ENCODE data around the gene GATAD2A. TPM values are rescaled to one million over a fixed set of nuclear protein-coding genes. Genes with fewer than 3 reads are reported as not detected.
A peak's percentile ranks its signal among the peaks of the same experiment; 100 is the strongest.

GATAD2A gene
- total and polyA plus RNA-seq, 2 of the 8 experiments (the other 6 are each of a cell fraction or from before 2014, with no cell fraction given): 38.4 to 205 TPM

GRCh38 chr19:19417628-19418245 is 12.3 kb downstream of the GATAD2A start:
- Histone ChIP-seq H2BK5ac (ENCODE audit: low read depth, low read length) (0 out of 2 replicates have a peak overlapping the region, but pooled peaks have one; percentile 8), H3K9ac (replicated peaks in 1 of 4; ENCODE audit: extremely low read depth in 1 of 4, low read depth in 3 of 4, low read length in 3 of 4) (no peak overlapping the region), H2AFZ (ENCODE audit: low read length) (no peak overlapping the region), H3K79me2 (ENCODE audit: control insufficient read depth in 1 of 2, insufficient read depth in 2 of 2, low read length in 2 of 2) (peaks cover 66 to 99% of the 10 kb centered on the region in 2 experiments), H3K27ac (ENCODE audit: low read depth, low read length) (no peak overlapping the region), H3K9me3 (ENCODE audit: insufficient read depth in 2 of 2, low read depth in 1 of 2, low read length in 1 of 2) (no peaks in the 10 kb centered on the region), H4K8ac (ENCODE audit: extremely low read depth, insufficient read depth, low read length) (no peak overlapping the region), H3K23ac (ENCODE audit: insufficient read length) (no peak overlapping the region), H3K4me1 (replicated peaks in 1 of 4; ENCODE audit: control insufficient read depth in 3 of 4, insufficient read depth in 4 of 4, low read length in 3 of 4) (peaks cover 0 to 3% (median under 1%) of the 10 kb centered on the region in 4 experiments; a peak in 3 of 7 replicates), H3K4ac (replicated peaks; ENCODE audit: insufficient read length, low read depth, low read length) (no peak overlapping the region), H3K23me2 (ENCODE audit: low read depth, low read length) (no peaks in the 10 kb centered on the region), H3K27me3 (replicated peaks in 1 of 4; ENCODE audit: control insufficient read depth in 3 of 4, extremely low read depth in 1 of 4, insufficient read depth in 3 of 4, low read length in 3 of 4) (no peaks in the 10 kb centered on the region), H3K56ac (replicated peaks; ENCODE audit: insufficient read length, low read depth, low read length) (no peak overlapping the region), H2BK120ac (replicated peaks; ENCODE audit: low read depth, low read length) (no peak overlapping the region), H2BK15ac (ENCODE audit: low read length) (no peak overlapping the region), H4K5ac (ENCODE audit: insufficient read length, low read depth, low read length) (no peak overlapping the region), H3K18ac (ENCODE audit: extremely low read depth, low read length) (no peak overlapping the region), H2BK20ac (ENCODE audit: low read length) (no peak overlapping the region), H2BK12ac (ENCODE audit: low read depth, low read length) (peak overlapping the region; percentile 5; the same call in 1 of the 2 replicates), H4K91ac (replicated peaks; ENCODE audit: insufficient read length, low read length) (no peak overlapping the region), H3K14ac (ENCODE audit: insufficient read length) (no peak overlapping the region), H4K20me1 (replicated peaks in 1 of 2; ENCODE audit: control insufficient read depth in 1 of 2, insufficient read depth in 2 of 2, low read length in 2 of 2) (peaks cover 39 to 49% of the 10 kb centered on the region in 2 experiments), H3K4me3 (ENCODE audit: extremely low read depth in 1 of 4, insufficient read depth in 2 of 4, low read depth in 3 of 4, low read length in 4 of 4) (no peak overlapping the region), H3K4me2 (ENCODE audit: insufficient read depth in 1 of 2, low read depth in 2 of 2, low read length in 2 of 2) (no peak overlapping the region), H3K36me3 (ENCODE audit: control insufficient read depth in 2 of 4, insufficient read depth in 4 of 4, low read length in 3 of 4) (no peaks in the 10 kb centered on the region), H2AK5ac (ENCODE audit: low read depth, low read length) (no peak overlapping the region), H3K79me1 (ENCODE audit: low read depth, low read length) (peaks cover 18% of the 10 kb centered on the region)
- WGBS, 2 experiments (ENCODE audit: extremely low coverage in 1 of 2, insufficient coverage in 1 of 2, insufficient read length in 1 of 2, insufficient replicate concordance in 2 of 2, low coverage in 1 of 2, low lambda C conversion rate in 2 of 2, missing lambda C conversion rate in 1 of 2): 86% methylated on average over 10 of the region's 10 CpGs; no CpG with 5 or more reads in 1 of the 2 experiments
- DNase-seq (ENCODE audit: low read depth in 1 of 2, low spot score in 2 of 2) (no peak), FAIRE-seq (no peak)
- ChIA-PET POLR2A (ENCODE audit: partially characterized antibody) (interaction anchor here (0.7 to 2.6 kb wide), 9 partner anchors 10 to 71 kb away, joined by 3 to 13 read pairs (median 3); partner anchors contain the start of gene GATAD2A), CTCF (ENCODE audit: partially characterized antibody) (interaction anchor here (0.9 to 2.7 kb wide), 9 partner anchors 11 to 72 kb away, joined by 3 to 13 read pairs (median 4); no protein-coding TSS in a partner anchor)
- TF ChIP-seq CEBPB (IDR thresholded peaks at IDR 0.05; ENCODE audit: low read depth, low read length): no peak

Measured in H1 (cell line).